Measurements from ENCODE around the gene MAN2A2.

DNA sequence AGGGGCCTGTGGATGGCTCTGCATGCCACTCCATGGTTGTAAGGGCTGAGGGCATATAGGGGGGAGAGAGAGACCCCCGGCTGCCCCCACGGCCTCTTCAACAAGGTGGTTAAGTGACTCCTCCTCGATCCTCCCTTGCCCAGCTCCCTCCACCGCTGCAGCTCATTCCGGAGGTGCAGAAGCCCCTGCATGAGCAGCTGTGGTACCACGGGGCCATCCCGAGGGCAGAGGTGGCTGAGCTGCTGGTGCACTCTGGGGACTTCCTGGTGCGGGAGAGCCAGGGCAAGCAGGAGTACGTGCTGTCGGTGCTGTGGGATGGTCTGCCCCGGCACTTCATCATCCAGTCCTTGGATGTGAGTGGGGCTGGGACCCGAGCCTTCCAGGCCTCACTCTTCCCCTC lies 12.3 kb upstream of the MAN2A2 start:
- TF ChIP-seq POLR2A (IDR thresholded peaks at IDR 0.05) (no peak), CTCF (IDR thresholded peaks at IDR 0.05) (no peak)

Data from right lobe of liver (tissue), 4 donors.